Stimulated activated memory B cell treated with anti-CD40 and anti-IgM and Interleukin-4, amounts not matched to agents 10 μg/mL and 1 μg/mL and 100 μg/mL, for 72 hours (primary cell): ENCODE measurements around the gene DNAH2.
A peak's percentile ranks its signal among the peaks of the same experiment; 100 is the strongest.

ENCODE experiments used
- ATAC-seq: fragments of 150-1000 bp; cut with Tn5 transposase; 2 replicates; pipeline ENCODE4 v1.10.0; 2021
- H3K27ac Mint-ChIP-seq: one replicate; pipeline ENCODE4 v1.8.0; 2022; ENCODE audit warnings: mild to moderate bottlenecking, mixed read lengths
- H3K27me3 Mint-ChIP-seq: one replicate; pipeline ENCODE4 v1.8.0; 2022; ENCODE audit warnings: mixed read lengths
- H3K36me3 Mint-ChIP-seq: one replicate; pipeline ENCODE4 v1.8.0; 2022; ENCODE audit warnings: mixed read lengths
- H3K4me1 Mint-ChIP-seq: one replicate; pipeline ENCODE4 v1.8.0; 2022; ENCODE audit warnings: mixed read lengths
- H3K4me3 Mint-ChIP-seq: one replicate; pipeline ENCODE4 v1.8.0; 2022; ENCODE audit warnings: mild to moderate bottlenecking, moderate library complexity, mixed read lengths
- H3K9me3 Mint-ChIP-seq: one replicate; pipeline ENCODE4 v1.8.0; 2022; ENCODE audit warnings: mixed read lengths

DNAH2 gene

DNA sequence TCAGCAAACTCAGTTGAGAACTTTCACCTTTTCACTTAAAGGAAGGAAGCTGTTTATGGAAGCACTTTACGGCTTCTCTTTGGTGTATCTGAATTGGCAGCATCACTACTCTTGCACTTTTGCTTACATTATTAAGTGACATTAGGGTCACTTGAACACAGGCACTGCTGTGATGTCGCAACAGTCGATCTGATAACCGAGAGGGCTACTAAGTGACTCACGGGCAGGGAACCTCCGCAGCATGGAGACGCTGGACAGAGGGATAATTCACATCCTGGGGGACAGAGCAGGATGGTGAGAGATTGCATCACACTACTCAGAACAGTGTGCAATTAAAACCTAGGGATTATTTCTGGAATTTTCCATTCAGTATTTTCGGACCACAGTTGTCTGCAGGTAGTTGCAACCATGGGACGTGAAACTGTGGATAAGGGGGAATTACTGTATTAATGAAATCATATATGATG, 56.5 kb downstream of the DNAH2 start:
- peaks cover 71% of the 10 kb centered on the region for H3K27me3 Mint-ChIP-seq
- H3K4me1 Mint-ChIP-seq, result no peaks in the 10 kb centered on the region
- no peaks in the 10 kb centered on the region for H3K9me3 Mint-ChIP-seq
- no peak for ATAC-seq
- no peak overlapping the region for H3K27ac Mint-ChIP-seq
- no peak overlapping the region for H3K4me3 Mint-ChIP-seq
- no peaks in the 10 kb centered on the region for H3K36me3 Mint-ChIP-seq

DNA sequence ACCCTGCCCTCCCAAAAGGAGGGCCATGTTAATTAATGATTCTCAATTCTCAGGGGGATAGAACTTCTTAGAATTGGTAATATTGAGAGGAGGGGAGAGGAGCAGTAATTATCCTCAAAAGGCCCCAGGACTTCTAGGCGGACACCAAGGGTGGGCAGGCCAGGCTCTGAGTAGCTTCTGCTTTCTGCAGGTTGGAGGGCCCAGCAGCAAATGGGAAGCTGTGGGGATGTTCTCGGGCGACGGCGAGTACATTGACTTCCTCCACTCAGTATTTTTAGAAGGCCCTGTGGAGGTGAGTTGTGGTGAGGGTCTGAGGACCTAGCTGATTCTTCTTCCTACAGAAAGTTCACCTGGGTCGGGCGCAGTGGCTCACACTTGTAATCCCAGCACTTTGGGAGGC, 57.5 kb downstream of the DNAH2 start:
- H3K4me3 Mint-ChIP-seq, result no peak overlapping the region
- H3K4me1 Mint-ChIP-seq, result no peaks in the 10 kb centered on the region
- no peak for ATAC-seq
- H3K9me3 Mint-ChIP-seq, result no peaks in the 10 kb centered on the region
- H3K27ac Mint-ChIP-seq, result no peak overlapping the region
- peaks cover 63% of the 10 kb centered on the region for H3K27me3 Mint-ChIP-seq
- no peaks in the 10 kb centered on the region for H3K36me3 Mint-ChIP-seq

DNA sequence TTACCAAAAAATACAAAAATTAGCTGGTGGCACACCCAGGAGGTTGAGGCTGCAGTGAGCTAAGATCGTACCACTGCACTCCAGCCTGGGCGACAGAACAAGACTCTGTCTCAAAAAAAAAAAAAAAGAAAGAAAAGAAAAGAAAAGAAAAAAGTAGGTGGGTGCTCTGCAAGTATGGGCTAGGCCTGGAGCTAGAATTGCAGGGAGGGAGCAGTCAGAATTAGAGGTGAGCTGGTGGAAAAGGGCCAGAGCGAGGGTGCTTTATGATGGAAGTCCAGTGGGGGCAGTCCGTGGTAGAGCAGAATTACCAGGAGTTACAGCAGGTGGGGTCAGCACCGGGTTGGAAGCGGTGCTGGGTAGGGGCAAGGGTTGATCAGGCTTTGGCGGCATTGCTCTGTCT, 59.5 kb downstream of the DNAH2 start:
- H3K9me3 Mint-ChIP-seq, result no peaks in the 10 kb centered on the region
- peaks cover 47% of the 10 kb centered on the region for H3K27me3 Mint-ChIP-seq

DNA sequence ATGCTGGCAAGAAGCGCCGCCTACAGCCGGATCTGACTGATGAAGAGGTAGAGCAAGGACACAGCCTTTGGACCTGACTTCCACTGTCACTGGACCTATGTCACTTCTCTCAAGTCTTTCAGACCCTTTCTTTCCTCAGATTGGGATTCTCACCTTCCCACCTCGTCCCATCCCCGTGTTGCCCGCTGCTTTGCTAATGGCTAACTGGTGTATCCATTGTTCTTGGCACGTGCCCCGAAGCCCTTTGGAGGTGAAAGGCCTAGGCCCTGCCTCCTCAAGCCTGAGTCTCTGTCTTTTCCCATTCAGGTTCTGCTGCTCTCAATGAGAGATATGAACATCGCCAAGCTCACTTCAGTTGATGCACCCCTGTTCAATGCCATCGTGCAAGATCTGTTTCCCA, 63.2 kb downstream of the DNAH2 start:
- Mint-ChIP-seq H3K9me3 (no peaks in the 10 kb centered on the region), H3K27ac (no peak overlapping the region), H3K36me3 (no peaks in the 10 kb centered on the region), H3K27me3 (peaks cover 31% of the 10 kb centered on the region), H3K4me1 (no peaks in the 10 kb centered on the region), H3K4me3 (no peak overlapping the region)
- no peak for ATAC-seq

More for the DNA sequence above, 59.5 kb downstream of the DNAH2 start:
- no peak for ATAC-seq
- no peak overlapping the region for H3K27ac Mint-ChIP-seq
- H3K36me3 Mint-ChIP-seq, result no peaks in the 10 kb centered on the region
- H3K4me1 Mint-ChIP-seq, result no peaks in the 10 kb centered on the region
- H3K4me3 Mint-ChIP-seq, result no peak overlapping the region

DNA sequence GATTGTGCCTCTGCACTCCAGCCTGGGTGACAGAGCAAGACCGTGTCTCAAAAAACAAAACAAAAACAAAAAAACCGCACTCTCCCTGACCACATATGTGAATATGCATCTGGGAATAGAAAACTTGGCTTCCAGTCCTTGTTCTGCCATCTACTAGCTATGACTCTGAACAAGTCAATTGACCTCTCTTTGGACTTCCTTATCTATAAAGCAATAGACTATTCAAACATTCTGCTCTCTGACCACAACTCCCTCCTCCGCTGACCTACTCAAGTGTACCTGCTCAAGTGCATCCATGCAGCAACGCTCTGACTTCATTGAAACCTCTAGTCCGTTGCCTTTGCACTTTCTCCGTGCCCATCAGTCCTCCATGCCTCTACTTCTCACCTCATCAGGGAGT, 63.9 kb downstream of the DNAH2 start:
- H3K4me1 Mint-ChIP-seq, result no peaks in the 10 kb centered on the region
- H3K36me3 Mint-ChIP-seq, result no peaks in the 10 kb centered on the region
- peak; percentile 94 for ATAC-seq
- no peak overlapping the region for H3K27ac Mint-ChIP-seq
- no peak overlapping the region for H3K4me3 Mint-ChIP-seq
- H3K27me3 Mint-ChIP-seq, result peaks cover 31% of the 10 kb centered on the region
- H3K9me3 Mint-ChIP-seq, result no peaks in the 10 kb centered on the region

DNA sequence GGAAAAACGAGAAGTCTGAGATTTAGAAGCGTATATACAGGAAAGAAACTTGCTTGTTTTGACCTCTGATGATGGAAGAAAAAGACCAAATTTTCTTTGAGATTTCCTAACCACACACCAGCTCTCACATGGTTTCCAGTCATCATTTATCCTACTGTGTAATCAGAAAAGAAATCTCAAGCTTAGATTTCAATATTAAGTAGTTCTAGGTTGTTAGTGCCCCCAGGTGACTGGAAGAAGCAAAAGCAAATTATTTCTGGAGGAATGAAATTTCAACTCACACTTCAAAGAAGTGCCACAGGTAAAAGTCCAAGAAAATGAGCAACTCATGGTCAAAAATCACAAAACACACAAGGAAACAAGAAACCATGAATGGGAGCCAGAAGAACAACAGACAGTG, 64.7 kb downstream of the DNAH2 start:
- H3K4me3 Mint-ChIP-seq, result no peak overlapping the region
- H3K27ac Mint-ChIP-seq, result no peak overlapping the region
- ATAC-seq, result no peak
- H3K36me3 Mint-ChIP-seq, result no peaks in the 10 kb centered on the region
- peaks cover 28% of the 10 kb centered on the region for H3K27me3 Mint-ChIP-seq
- no peaks in the 10 kb centered on the region for H3K9me3 Mint-ChIP-seq
- no peaks in the 10 kb centered on the region for H3K4me1 Mint-ChIP-seq

DNA sequence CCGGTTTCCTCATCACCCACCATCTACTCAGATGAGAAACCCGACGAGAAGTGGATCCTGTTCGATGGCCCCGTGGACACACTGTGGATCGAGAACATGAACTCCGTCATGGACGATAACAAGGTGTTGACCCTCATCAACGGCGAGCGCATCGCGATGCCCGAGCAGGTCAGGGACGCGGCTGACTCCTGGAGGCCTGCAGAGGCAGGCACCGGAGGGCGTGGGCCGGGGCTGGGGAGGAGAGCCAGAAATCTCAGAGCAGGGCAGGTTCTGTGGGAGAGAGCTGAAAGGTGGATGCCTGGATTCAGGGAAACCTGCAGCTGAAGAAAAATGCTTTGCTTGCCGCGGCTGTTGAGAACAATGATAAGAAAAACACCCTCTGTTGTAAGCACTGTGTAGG, 69.3 kb downstream of the DNAH2 start:
- Mint-ChIP-seq H3K9me3 (no peaks in the 10 kb centered on the region), H3K27ac (no peak overlapping the region), H3K4me3 (no peak overlapping the region), H3K36me3 (no peaks in the 10 kb centered on the region), H3K4me1 (no peaks in the 10 kb centered on the region), H3K27me3 (peaks cover 24% of the 10 kb centered on the region)
- peak; percentile 34 for ATAC-seq

DNA sequence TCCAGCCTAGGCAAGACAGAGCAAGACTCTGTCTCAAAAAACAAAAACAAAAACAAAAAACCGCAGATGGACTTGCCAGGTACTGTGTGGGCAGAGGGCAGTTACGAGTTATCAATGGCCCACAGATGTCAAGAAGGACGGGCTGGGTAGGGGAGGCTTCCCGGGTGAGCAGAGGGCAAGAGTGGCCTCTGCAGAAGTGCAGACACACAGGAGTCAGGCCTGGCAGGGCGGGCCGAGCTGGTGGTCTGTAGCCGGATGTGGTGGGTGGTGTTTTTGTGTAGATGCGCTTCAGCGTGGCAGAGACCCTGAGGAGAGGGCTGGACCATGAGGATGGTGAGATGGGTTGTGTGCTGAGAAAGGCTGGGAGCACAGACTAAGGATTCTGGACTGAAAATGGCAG, 71.6 kb downstream of the DNAH2 start:
- no peaks in the 10 kb centered on the region for H3K4me1 Mint-ChIP-seq
- no peak overlapping the region for H3K27ac Mint-ChIP-seq
- no peak for ATAC-seq
- H3K4me3 Mint-ChIP-seq, result no peak overlapping the region
- peaks cover 33% of the 10 kb centered on the region for H3K27me3 Mint-ChIP-seq
- no peaks in the 10 kb centered on the region for H3K36me3 Mint-ChIP-seq
- no peaks in the 10 kb centered on the region for H3K9me3 Mint-ChIP-seq

DNA sequence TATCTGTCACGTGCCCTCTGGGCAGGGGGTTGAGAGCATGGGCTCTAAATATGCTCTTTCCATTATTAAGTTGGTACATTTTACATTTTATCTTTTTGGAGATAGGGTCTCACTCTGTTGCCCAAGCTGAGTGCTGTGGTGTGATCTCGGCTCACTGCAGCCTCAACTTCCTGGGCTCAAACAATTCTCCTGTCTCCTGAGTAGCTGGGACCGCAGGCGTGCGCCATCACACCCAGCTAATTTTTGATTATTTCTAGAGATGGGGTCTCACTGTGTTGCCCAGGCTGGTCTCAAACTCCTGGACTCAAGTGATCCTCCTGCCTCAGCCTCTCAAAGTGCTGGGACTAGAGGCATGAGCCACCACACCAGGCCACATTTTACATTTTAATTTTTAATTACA, 72.6 kb downstream of the DNAH2 start:
- ATAC-seq, result no peak
- H3K4me3 Mint-ChIP-seq, result no peak overlapping the region
- peaks cover 32% of the 10 kb centered on the region for H3K27me3 Mint-ChIP-seq
- no peaks in the 10 kb centered on the region for H3K9me3 Mint-ChIP-seq
- H3K36me3 Mint-ChIP-seq, result no peaks in the 10 kb centered on the region
- no peak overlapping the region for H3K27ac Mint-ChIP-seq
- no peaks in the 10 kb centered on the region for H3K4me1 Mint-ChIP-seq

DNA sequence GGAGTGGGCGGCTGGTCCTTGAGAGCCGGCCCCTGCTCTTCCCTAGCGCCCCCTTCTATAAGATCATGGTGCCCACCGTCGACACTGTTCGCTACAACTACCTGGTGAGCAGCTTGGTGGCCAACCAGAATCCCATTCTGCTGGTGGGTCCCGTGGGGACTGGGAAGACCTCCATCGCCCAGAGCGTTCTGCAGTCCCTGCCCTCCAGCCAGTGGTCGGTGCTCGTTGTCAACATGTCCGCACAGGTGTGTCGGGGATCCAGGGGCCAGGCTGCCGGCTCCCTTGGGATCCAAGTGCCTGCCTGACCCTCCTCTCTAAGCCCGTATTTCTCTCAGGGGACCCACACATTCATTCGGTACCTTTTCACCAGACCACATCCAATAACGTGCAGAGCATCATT, 75.1 kb downstream of the DNAH2 start:
- peaks cover 35% of the 10 kb centered on the region for H3K27me3 Mint-ChIP-seq
- H3K4me1 Mint-ChIP-seq, result no peaks in the 10 kb centered on the region
- no peak overlapping the region for H3K27ac Mint-ChIP-seq
- H3K36me3 Mint-ChIP-seq, result no peaks in the 10 kb centered on the region
- H3K4me3 Mint-ChIP-seq, result no peak overlapping the region
- no peak for ATAC-seq
- no peaks in the 10 kb centered on the region for H3K9me3 Mint-ChIP-seq

DNA sequence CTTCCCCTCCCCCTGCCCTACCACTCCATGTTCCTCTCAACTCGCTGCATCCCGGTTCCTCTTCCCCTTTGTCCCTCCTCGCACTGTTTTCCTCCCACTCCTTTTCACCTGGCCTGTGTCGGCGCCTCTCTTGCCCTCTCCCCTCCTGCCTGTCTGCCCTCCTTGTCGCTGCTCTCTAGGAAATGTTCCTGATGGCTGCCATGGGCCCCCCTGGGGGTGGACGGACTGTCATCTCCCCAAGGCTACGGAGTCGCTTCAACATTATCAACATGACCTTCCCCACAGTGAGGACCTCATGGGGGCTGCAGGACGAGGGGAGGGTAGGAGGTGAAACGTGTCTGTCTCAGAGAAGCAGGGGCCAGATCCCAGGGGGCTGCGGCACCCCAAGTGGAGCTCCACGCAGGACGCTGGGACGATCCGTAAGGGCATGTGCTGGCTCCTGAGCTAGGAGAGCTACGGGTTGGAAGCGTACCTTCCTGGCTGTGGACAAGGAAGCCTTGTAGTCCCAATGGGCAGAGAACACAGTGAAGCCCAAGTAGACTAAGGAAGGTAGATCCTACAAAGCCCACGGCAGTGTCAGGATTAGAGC, 76.6 kb downstream of the DNAH2 start:
- Mint-ChIP-seq H3K4me1 (no peaks in the 10 kb centered on the region), H3K27ac (no peak overlapping the region), H3K27me3 (peaks cover 43% of the 10 kb centered on the region), H3K4me3 (no peak overlapping the region), H3K36me3 (no peaks in the 10 kb centered on the region), H3K9me3 (no peaks in the 10 kb centered on the region)
- ATAC-seq, result no peak

DNA sequence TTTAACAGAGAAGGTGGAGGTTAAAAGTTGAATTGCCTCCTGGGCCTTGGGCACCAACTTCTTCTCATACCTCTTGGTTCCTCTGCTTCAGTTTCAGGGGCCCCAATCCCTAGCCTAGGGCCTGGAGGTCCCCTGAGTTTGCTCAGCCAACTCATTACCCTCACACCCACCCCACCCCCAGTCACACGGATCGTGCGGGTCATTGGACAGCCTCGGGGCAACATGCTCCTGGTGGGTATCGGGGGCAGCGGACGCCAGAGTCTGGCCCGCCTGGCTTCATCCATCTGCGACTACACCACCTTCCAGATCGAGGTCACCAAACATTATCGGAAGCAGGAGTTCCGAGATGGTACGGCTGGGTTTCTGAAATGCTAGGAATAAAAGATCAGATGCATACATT, 80.4 kb downstream of the DNAH2 start:
- peaks cover 57% of the 10 kb centered on the region for H3K27me3 Mint-ChIP-seq
- H3K4me3 Mint-ChIP-seq, result no peak overlapping the region
- no peaks in the 10 kb centered on the region for H3K36me3 Mint-ChIP-seq
- H3K9me3 Mint-ChIP-seq, result no peaks in the 10 kb centered on the region
- peaks cover 3% of the 10 kb centered on the region for H3K4me1 Mint-ChIP-seq
- H3K27ac Mint-ChIP-seq, result no peak overlapping the region
- no peak for ATAC-seq

DNA sequence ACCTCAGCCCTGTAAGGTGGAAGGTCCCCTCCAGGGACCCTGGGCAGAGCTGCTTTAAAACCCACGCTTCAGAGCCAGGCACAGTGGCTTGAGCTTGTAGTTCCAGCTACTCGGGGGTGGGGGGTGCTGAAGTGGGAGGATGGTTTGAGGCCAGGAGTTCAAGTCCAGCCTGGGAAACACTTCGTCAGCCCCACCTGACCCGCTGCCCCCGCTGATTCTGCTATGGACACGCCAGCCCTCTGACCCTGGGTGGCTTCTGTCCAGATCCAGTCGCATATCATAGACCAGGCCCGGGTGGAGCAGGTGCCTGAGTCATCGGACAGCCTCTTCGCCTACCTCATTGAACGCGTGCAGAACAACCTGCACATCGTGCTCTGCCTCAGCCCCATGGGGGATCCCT, 81.3 kb downstream of the DNAH2 start:
- Mint-ChIP-seq H3K9me3 (no peaks in the 10 kb centered on the region), H3K27me3 (peaks cover 57% of the 10 kb centered on the region), H3K4me1 (peaks cover 5% of the 10 kb centered on the region), H3K4me3 (no peak overlapping the region), H3K27ac (no peak overlapping the region), H3K36me3 (no peaks in the 10 kb centered on the region)
- ATAC-seq, result peak; percentile 27

DNA sequence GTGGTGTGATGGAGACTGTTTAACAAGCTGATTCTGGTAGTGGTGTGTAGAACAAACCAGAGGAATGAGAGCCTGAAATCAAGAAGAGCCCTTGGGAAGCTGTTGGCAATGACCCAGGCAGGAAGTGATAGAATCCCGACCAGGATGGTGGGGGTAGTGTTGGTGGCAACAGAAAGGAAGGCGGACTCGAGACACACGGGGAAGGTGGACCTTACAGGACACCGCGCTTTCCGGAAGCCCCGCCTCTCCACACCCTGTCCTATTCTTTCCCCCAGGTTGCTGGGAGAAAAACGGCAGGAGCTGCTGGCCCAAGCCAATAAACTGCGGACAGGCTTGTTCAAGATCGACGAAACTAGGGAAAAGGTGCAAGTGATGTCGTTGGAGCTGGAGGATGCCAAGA, 86.4 kb downstream of the DNAH2 start:
- Mint-ChIP-seq H3K27ac (no peak overlapping the region), H3K27me3 (peaks cover 55% of the 10 kb centered on the region), H3K4me3 (no peak overlapping the region), H3K4me1 (peaks cover 11% of the 10 kb centered on the region), H3K9me3 (no peaks in the 10 kb centered on the region), H3K36me3 (no peaks in the 10 kb centered on the region)
- ATAC-seq, result no peak

DNA sequence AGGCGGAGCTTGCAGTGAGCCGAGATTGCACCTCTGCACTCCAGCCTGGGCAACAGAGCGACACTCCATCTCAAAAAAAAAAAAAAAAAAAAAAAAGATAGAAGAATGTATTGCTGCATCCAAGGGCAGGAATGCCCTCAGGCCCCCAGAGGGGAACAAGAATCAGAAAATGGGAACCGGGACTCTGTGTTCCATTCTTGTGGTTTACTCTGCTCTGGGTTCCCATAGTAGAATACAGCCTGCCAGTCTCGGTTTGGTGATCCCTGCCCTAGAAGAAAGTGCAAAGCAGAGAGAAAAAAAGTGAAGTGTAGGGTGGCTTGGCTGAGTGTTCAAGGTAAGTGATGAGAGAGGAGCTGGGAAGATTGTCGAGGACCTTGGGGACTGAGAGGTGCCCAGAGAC, 89.0 kb downstream of the DNAH2 start:
- Mint-ChIP-seq H3K4me3 (no peak overlapping the region), H3K27me3 (peaks cover 72% of the 10 kb centered on the region), H3K4me1 (peaks cover 11% of the 10 kb centered on the region), H3K36me3 (no peaks in the 10 kb centered on the region), H3K9me3 (no peaks in the 10 kb centered on the region), H3K27ac (no peak overlapping the region)
- no peak for ATAC-seq

DNA sequence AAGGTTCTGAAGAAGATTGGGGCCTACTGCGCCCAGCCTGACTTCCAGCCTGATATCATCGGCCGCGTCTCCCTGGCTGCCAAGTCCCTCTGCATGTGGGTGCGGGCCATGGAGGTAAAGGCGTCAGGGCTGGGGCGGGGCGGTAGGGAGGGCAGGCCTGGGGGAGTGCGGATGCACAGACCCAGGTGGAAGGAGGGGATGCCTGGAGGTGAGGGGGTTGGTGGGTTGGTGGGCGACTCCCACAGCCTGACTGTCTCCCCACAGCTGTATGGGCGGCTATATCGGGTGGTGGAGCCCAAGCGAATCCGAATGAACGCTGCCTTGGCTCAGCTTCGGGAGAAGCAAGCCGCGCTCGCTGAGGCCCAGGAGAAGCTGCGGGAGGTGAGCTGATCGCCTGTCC, 89.7 kb downstream of the DNAH2 start:
- peaks cover 11% of the 10 kb centered on the region for H3K4me1 Mint-ChIP-seq
- no peak overlapping the region for H3K4me3 Mint-ChIP-seq
- no peaks in the 10 kb centered on the region for H3K9me3 Mint-ChIP-seq
- ATAC-seq, result no peak
- no peaks in the 10 kb centered on the region for H3K36me3 Mint-ChIP-seq
- no peak overlapping the region for H3K27ac Mint-ChIP-seq
- H3K27me3 Mint-ChIP-seq, result peaks cover 66% of the 10 kb centered on the region
